GM18858 (cell line): ENCODE results near the gene SFR1.

ENCODE experiments used
- ATAC-seq: cut with Tn5 transposase; IDR thresholded peaks from one replicate; pipeline ENCODE4 v1.9.1; 2021; ENCODE audit not compliant: unreplicated experiment

Gene SFR1

GRCh38 chr10:104121485-104122224, at the start of gene SFR1:
TSS of gene SFR1 (plus strand) at chr10:104122171. CDS start at chr10:104122184, 13 bp downstream.
- ATAC-seq = peak; percentile 69

GRCh38 chr10:104072786-104073185, 49.2 kb upstream of the SFR1 start:
- ATAC-seq = no peak

- no peak for ATAC-seq
Measured at GRCh38 chr10:104074505-104074904, 47.5 kb upstream of the SFR1 start.

GRCh38 chr10:104076743-104077160, 45.2 kb upstream of the SFR1 start:
- ATAC-seq = no peak

- ATAC-seq = no peak
Measured at GRCh38 chr10:104077247-104077646, 44.7 kb upstream of the SFR1 start.

GRCh38 chr10:104077663-104078151, 44.3 kb upstream of the SFR1 start:
- no peak for ATAC-seq

GRCh38 chr10:104080762-104081161, 41.2 kb upstream of the SFR1 start:
- ATAC-seq = no peak

- ATAC-seq = no peak
Measured at GRCh38 chr10:104081998-104082397, 40.0 kb upstream of the SFR1 start.

- no peak for ATAC-seq
Measured at GRCh38 chr10:104084482-104085142, 37.4 kb upstream of the SFR1 start.

GRCh38 chr10:104085801-104086400, 36.1 kb upstream of the SFR1 start, which contains the start of gene COL17A1:
TSS of gene COL17A1 (minus strand) at chr10:104085880. CDS start at chr10:104080673, 5,207 bp downstream.
- ATAC-seq = no peak

GRCh38 chr10:104088239-104088638, 33.7 kb upstream of the SFR1 start:
- no peak for ATAC-seq

- no peak for ATAC-seq
Measured at GRCh38 chr10:104089621-104090020, 32.4 kb upstream of the SFR1 start.

- ATAC-seq = no peak
Measured at GRCh38 chr10:104090611-104091010, 31.4 kb upstream of the SFR1 start.

- no peak for ATAC-seq
Measured at GRCh38 chr10:104092749-104093148, 29.2 kb upstream of the SFR1 start.

- no peak for ATAC-seq
Measured at GRCh38 chr10:104096692-104097091, 25.3 kb upstream of the SFR1 start.

- no peak for ATAC-seq
Measured at GRCh38 chr10:104098358-104098925, 23.5 kb upstream of the SFR1 start.

- no peak for ATAC-seq
Measured at GRCh38 chr10:104099269-104099668, 22.7 kb upstream of the SFR1 start.

GRCh38 chr10:104099941-104100340, 22.0 kb upstream of the SFR1 start:
- no peak for ATAC-seq

- no peak for ATAC-seq
Measured at GRCh38 chr10:104100795-104101194, 21.2 kb upstream of the SFR1 start.

GRCh38 chr10:104101902-104102301, 20.1 kb upstream of the SFR1 start:
- no peak for ATAC-seq

GRCh38 chr10:104103956-104104355, 18.0 kb upstream of the SFR1 start:
- ATAC-seq = peak; percentile 60
